Prostate gland (tissue), 2 donors: ENCODE measurements around the gene CDH13. TPM values are rescaled to one million over a fixed set of nuclear protein-coding genes. Genes with fewer than 3 reads are reported as not detected.

ENCODE experiments used
- DNase-seq: peaks from one replicate; pipeline ENCODE4 v3.0.0-alpha.2; 2019; ENCODE audit warnings: low spot score
- H3K27ac ChIP-seq, 2 donors: fragments of 200-600 bp; sonication (generic); 2 replicates each; pipeline ENCODE4 v1.5.1; 2017 to 2019
- H3K27me3 ChIP-seq: fragments of 200-600 bp; sonication (generic); replicated peaks from 2 replicates; pipeline ENCODE4 v1.5.1; 2019; ENCODE audit not compliant: insufficient read depth
- H3K36me3 ChIP-seq, 2 donors: fragments of 200-600 bp; sonication (generic); 1 replicate in 1 of 2; 2 replicates in 1 of 2; pipeline versions ENCODE4 v1.5.1 to v1.8.1; 2017 to 2019
- H3K4me1 ChIP-seq: fragments of 200-600 bp; sonication (generic); replicated peaks from 2 replicates; pipeline ENCODE4 v1.5.1; 2019
- H3K4me3 ChIP-seq, 2 donors: fragments of 200-600 bp; sonication (generic); 2 replicates each; pipeline ENCODE4 v1.5.1; 2017 to 2019
- H3K9me3 ChIP-seq: fragments of 200-600 bp; sonication (generic); 2 replicates; pipeline ENCODE4 v1.5.1; 2017
- CTCF ChIP-seq, 4 experiments: fragments of 200-600 bp in 2 of 4; fragments of 450-650 bp in 2 of 4; sonication (generic) in 2 of 4; IDR thresholded peaks; 1 replicate in 3 of 4; 2 replicates in 1 of 4; pipeline ENCODE4 v1.5.1; 2016 to 2019; ENCODE audit warnings: antibody characterized with exemption in 4 of 4, mild to moderate bottlenecking in 2 of 4, moderate library complexity in 2 of 4
- POLR2A ChIP-seq: fragments of 450-650 bp; IDR thresholded peaks from one replicate; pipeline ENCODE4 v1.6.1; 2016; ENCODE audit warnings: antibody characterized with exemption, mild to moderate bottlenecking
- POLR2AphosphoS5 ChIP-seq: sonication (generic); formaldehyde crosslinking; IDR thresholded peaks from one replicate; pipeline ENCODE4 v1.6.1; 2017; ENCODE audit warnings: antibody characterized with exemption
- WGBS: methylation state at CpG from one replicate; pipeline ENCODE4 v1.1.5; 2018; 5-methylcytosine and 5-hydroxymethylcytosine counted together
- intact Hi-C: fragments of 100-400 bp; cut with DNase I; formaldehyde crosslinking; loops from one replicate; pipeline ENCODE4 v1.14.2; 2022
- total RNA-seq, 2 donors: library from RNA; depleted of rRNA; stranded (reverse); fragments of >200 nt; gene quantifications; one replicate each; pipeline ENCODE4 v1.1.0, GENCODE V29; 2016

CDH13 gene
- total RNA-seq, 2 donors from 2014 or later = 20.6 to 23.0 TPM

GRCh38 chr16:83066881-83067280 lies 440.1 kb downstream of the CDH13 start:
- Histone ChIP-seq H3K9me3 (no peaks in the 10 kb centered on the region), H3K4me1 (no peaks in the 10 kb centered on the region), H3K36me3 (no peaks in the 10 kb centered on the region), H3K4me3 (no peak overlapping the region), H3K27ac (no peak overlapping the region), H3K27me3 (no peaks in the 10 kb centered on the region)
- 84% methylated on average over 2 of the region's 2 CpGs for WGBS
- intact Hi-C loops = no loop called here
- DNase-seq = no peak
- TF ChIP-seq CTCF (IDR thresholded peaks at IDR 0.05) = no peak
- TF ChIP-seq POLR2A = no peak
- TF ChIP-seq POLR2AphosphoS5 = no peak

- Histone ChIP-seq H3K4me1 (no peaks in the 10 kb centered on the region), H3K27ac (no peak overlapping the region), H3K36me3 (no peaks in the 10 kb centered on the region), H3K27me3 (no peaks in the 10 kb centered on the region), H3K9me3 (no peaks in the 10 kb centered on the region), H3K4me3 (no peak overlapping the region)
- no peak for DNase-seq
- intact Hi-C loops = no loop called here
- no peak for TF ChIP-seq POLR2AphosphoS5
- 13% methylated on average over 1 of the region's 1 CpG for WGBS
These were observed 441.9 kb downstream of the CDH13 start for GRCh38 chr16:83068686-83069085.

DNA sequence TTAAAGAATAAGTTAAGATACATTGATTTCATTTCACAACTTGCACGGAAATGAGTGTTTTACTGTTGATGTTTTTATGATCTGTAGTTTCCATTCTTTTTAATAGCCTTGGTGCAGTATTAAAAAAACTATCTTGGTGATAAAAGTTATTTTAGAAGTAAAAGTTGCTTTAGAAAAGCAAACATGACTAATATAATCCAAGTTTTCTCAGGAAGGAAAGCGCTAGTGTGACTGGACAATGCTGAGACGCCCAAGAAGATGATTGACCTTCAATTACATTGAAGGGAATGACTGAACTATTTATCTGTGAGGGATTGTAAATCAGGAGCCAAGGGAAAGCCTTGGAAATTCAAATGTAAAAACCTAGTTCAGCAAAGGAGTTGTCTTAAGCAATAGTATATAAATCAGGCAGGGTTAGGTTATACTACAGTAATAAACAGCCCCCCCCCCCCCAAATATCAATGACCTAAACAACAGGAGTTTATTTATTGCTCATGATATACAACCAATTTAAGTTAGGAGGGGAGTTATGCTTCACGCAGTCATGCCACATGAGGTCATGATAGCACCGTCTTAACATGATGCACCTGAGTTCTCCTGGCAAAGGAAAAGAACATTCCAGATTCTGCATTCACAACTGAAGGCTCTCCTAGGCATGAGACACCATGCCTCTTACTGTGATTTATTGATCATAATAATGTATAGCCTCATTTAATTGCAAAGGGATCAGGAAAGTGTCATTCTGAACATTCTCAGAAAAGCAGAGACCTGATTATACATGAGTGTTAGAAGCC lies 443.8 kb downstream of the CDH13 start:
- Histone ChIP-seq H3K9me3 (no peaks in the 10 kb centered on the region), H3K4me3 (no peak overlapping the region), H3K27me3 (no peaks in the 10 kb centered on the region), H3K27ac (no peak overlapping the region), H3K4me1 (no peaks in the 10 kb centered on the region), H3K36me3 (no peaks in the 10 kb centered on the region)
- WGBS = 35% methylated on average over 5 of the region's 5 CpGs
- intact Hi-C loops = no loop called here
- no peak for DNase-seq
- TF ChIP-seq POLR2A (no peak), POLR2AphosphoS5 (no peak), CTCF (IDR thresholded peaks at IDR 0.05) (no peak)

DNA sequence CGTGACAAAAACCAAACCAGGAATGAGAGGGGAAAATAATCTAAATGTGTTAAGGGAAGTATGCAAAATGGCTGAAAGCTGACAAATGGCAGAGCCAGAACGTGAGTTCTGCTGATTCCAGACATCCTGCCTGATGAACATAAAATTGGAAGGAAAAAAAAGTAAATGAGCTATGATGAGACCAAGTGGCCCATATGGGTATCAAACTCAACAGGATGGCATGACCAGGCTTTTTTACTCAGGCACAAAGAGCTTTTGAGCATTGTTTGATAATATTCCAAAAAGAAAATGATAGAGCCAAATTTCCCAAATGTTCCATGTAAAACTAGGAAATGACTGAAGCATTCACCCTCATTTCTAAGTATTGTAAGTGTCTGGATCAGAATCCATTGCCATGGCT lies 449.2 kb downstream of the CDH13 start:
- Histone ChIP-seq H3K36me3 (no peaks in the 10 kb centered on the region), H3K27me3 (no peaks in the 10 kb centered on the region), H3K27ac (no peak overlapping the region), H3K4me3 (no peak overlapping the region), H3K9me3 (no peaks in the 10 kb centered on the region), H3K4me1 (no peaks in the 10 kb centered on the region)
- intact Hi-C loops = no loop called here
- WGBS = 70% methylated on average over 2 of the region's 2 CpGs
- DNase-seq = no peak
- TF ChIP-seq POLR2AphosphoS5 = no peak
- no peak for TF ChIP-seq CTCF (IDR thresholded peaks at IDR 0.05)
- no peak for TF ChIP-seq POLR2A

GRCh38 chr16:83083361-83083760 lies 456.6 kb downstream of the CDH13 start:
- DNase-seq = no peak
- Histone ChIP-seq H3K36me3 (no peaks in the 10 kb centered on the region), H3K9me3 (no peaks in the 10 kb centered on the region), H3K27me3 (no peaks in the 10 kb centered on the region), H3K27ac (no peak overlapping the region), H3K4me3 (no peak overlapping the region), H3K4me1 (no peaks in the 10 kb centered on the region)
- intact Hi-C loops = no loop called here
- TF ChIP-seq POLR2AphosphoS5 = no peak
- TF ChIP-seq POLR2A = no peak
- no peak for TF ChIP-seq CTCF (IDR thresholded peaks at IDR 0.05)
- WGBS = 82% methylated on average over 3 of the region's 3 CpGs
